Mucosa of rectum (tissue), 2 donors: ENCODE data around the gene WASL.

Experiments
- H3K27ac ChIP-seq, 2 donors: one replicate each; pipeline ENCODE4 v1.7.0; 2013; ENCODE audit warnings: inconsistent platforms in 2 of 2, low read depth in 2 of 2, low read length in 2 of 2
- H3K27me3 ChIP-seq, 2 donors: one replicate each; pipeline ENCODE4 v1.7.0; 2013; ENCODE audit warnings: low read length in 2 of 2; ENCODE audit not compliant: control insufficient read depth in 2 of 2, insufficient read depth in 2 of 2
- H3K36me3 ChIP-seq, 2 donors: one replicate each; pipeline ENCODE4 v1.7.0; 2013; ENCODE audit warnings: low read length in 2 of 2; ENCODE audit not compliant: control insufficient read depth in 2 of 2, insufficient read depth in 2 of 2
- H3K4me1 ChIP-seq, 2 donors: one replicate each; pipeline ENCODE4 v1.7.0; 2013; ENCODE audit warnings: low read length in 2 of 2, mild to moderate bottlenecking in 1 of 2; ENCODE audit not compliant: control insufficient read depth in 2 of 2, insufficient read depth in 2 of 2
- H3K4me3 ChIP-seq, 2 donors: one replicate each; pipeline ENCODE4 v1.7.0; 2013; ENCODE audit warnings: low read length in 2 of 2
- H3K9ac ChIP-seq, 2 donors: one replicate each; pipeline ENCODE4 v1.7.0; 2013; ENCODE audit warnings: low read length in 2 of 2, low read depth in 1 of 2, mild to moderate bottlenecking in 1 of 2
- H3K9me3 ChIP-seq, 2 donors: one replicate each; pipeline ENCODE4 v1.7.0; 2013; ENCODE audit warnings: low read length in 2 of 2; ENCODE audit not compliant: control insufficient read depth in 2 of 2
- donor health status: healthy.
- donor health status: Normal muscosa, but diverticular disease.

Gene WASL

DNA sequence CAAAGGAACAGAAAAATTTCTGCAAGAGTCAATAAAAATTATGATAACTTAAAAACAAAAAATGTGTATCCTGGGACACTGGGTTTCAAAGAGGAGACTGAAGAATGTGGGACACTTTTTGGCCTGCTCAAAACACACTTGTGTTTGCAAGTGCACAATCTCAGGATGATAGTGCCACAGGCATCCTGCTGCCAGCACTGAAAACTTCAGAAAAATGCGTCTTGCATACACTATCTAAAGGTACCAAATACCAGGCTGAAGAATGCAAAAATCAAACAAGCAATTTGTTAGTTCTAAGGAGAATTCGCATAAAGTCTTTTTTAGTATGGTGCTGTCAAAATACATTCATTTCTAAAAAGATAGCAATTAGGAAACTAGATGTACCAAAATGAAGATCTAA is 38.1 kb downstream of the WASL start:
- Histone ChIP-seq H3K27me3 (no peaks in the 10 kb centered on the region), H3K4me1 (peaks cover 3 to 9% of the 10 kb centered on the region in 2 donors)

DNA sequence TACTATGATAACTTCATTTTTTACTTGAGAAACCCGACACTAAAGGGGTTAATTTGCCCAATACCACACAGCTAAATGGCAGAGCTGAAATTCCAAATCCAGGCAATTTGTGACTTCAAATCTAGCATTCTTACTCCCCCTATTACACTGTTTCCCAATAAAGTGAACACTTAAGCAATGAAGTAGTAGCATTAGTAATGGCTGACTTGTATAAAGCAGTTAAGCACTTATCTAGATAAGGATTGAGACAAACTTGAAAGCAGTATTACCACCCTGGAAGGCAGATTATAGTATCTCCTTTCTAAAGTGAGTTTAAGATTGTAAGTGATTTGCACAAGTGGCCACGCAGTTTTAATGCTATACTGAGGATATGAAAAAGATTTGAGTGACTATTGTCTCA is 39.3 kb downstream of the WASL start:
- Histone ChIP-seq H3K27me3 (no peaks in the 10 kb centered on the region), H3K4me3 (no peak overlapping the region), H3K9ac (no peak overlapping the region), H3K9me3 (no peaks in the 10 kb centered on the region), H3K27ac (no peak overlapping the region), H3K36me3 (peaks cover 9 to 24% of the 10 kb centered on the region in 2 donors), H3K4me1 (peaks cover 0 to 12% of the 10 kb centered on the region in 2 donors)

More for the DNA sequence above, 38.1 kb downstream of the WASL start:
- H3K4me3 ChIP-seq: no peak overlapping the region
- H3K9me3 ChIP-seq: no peaks in the 10 kb centered on the region
- H3K27ac ChIP-seq: no peak overlapping the region
- H3K9ac ChIP-seq: no peak overlapping the region
- H3K36me3 ChIP-seq: peaks cover 6 to 18% of the 10 kb centered on the region in 2 donors

DNA sequence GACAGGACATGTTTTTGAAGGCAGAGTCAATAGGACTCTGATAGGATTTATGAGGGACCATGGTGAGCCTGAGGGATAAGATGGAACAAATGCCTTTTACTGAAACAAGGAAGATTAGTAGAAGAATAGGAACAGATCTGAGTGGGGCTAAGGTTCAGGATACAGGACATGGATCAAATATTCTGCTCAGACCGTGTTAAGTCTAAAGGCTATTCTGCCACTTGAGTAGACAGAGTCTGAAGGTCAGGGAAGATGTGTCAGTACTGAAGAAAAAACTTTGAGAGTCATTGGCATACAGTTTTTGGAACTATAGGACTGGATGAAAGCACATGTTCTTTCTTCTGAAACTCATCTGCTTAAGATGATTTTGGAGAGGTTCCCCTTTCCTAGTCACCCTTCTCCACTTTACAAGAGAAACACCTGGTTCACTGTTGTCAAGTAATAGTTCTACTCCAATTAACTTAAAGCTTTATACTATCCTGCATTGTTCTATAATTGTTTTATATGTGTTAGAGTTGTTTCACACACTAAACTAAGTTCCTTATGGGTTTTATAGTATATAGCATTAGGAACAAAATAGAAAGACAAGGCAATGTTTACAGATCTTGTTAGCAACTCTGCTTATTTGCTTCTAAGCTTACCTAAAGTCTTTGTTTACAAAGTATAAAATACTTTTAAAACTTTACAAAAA is 43.4 kb downstream of the WASL start:
- Histone ChIP-seq H3K27me3 (no peaks in the 10 kb centered on the region), H3K9ac (no peak overlapping the region), H3K4me3 (no peak overlapping the region), H3K36me3 (peaks cover 28 to 40% of the 10 kb centered on the region in 2 donors), H3K4me1 (peaks cover 0 to 12% of the 10 kb centered on the region in 2 donors), H3K9me3 (no peaks in the 10 kb centered on the region), H3K27ac (peak overlapping the region in 1 of 2 donors; percentile 15)

DNA sequence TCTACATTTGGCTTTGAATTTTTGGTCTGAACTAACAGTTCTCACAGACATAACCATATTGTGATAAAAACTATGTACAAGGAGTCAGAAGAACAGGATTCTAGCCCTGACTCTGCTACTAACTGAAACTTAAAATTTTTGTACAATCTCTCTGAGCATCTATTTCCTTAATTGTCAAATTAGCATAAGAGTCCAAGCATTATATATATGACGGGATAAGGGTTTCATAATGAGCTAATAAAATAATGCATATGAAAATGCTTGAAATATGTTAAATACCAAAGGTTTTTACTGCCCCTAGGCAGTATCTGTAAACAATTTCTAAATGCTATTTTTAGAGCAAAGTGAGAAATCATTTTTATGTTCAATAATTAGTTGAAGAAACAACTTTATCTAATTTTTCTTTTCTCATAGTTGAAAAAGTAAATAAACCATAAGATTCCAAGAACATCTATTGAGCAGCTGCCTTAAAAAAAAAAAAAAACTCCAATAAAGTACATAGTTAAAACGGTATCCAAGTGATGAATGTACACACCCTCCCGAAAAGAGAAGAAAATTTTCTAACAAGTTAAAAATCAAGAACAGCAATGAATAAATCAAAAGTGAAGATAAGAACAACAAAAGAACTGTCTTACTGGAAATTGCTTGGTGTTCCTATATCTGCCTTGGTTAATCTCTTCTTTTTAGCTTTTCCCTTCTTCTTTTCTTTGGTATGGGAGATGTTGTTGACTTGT is 52.7 kb downstream of the WASL start:
- no peak overlapping the region for H3K4me3 ChIP-seq
- H3K36me3 ChIP-seq: peaks cover 45 to 55% of the 10 kb centered on the region in 2 donors
- no peak overlapping the region for H3K9ac ChIP-seq

DNA sequence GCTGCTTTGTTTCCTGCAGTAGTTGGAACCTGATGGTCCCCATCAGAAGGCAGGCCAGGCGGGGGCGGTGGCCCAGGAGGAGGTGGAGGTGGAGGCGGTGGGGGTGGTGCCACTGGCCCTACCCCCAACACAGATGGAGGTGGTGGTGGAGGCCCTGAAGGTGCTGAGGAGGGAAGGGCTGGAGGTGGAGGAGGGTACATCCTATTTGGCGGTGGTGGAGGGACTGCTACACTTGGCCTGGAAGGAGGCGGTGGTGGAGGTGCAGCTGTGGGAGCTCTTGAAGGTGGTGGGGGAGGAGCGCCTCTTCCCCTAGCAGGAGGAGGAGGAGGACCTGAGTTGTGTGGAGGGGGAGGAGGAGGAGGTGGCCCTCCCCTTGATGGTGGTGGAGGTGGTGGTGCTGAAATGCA is 56.3 kb downstream of the WASL start:
- no peak overlapping the region for H3K27ac ChIP-seq
- no peak overlapping the region for H3K9ac ChIP-seq
- no peaks in the 10 kb centered on the region for H3K4me1 ChIP-seq
- no peaks in the 10 kb centered on the region for H3K27me3 ChIP-seq
- peaks cover 46 to 47% of the 10 kb centered on the region in 2 donors for H3K36me3 ChIP-seq
- no peaks in the 10 kb centered on the region for H3K9me3 ChIP-seq
- no peak overlapping the region for H3K4me3 ChIP-seq

More for the DNA sequence above, 52.7 kb downstream of the WASL start:
- Histone ChIP-seq H3K27ac (no peak overlapping the region), H3K27me3 (no peaks in the 10 kb centered on the region), H3K4me1 (no peaks in the 10 kb centered on the region), H3K9me3 (no peaks in the 10 kb centered on the region)

DNA sequence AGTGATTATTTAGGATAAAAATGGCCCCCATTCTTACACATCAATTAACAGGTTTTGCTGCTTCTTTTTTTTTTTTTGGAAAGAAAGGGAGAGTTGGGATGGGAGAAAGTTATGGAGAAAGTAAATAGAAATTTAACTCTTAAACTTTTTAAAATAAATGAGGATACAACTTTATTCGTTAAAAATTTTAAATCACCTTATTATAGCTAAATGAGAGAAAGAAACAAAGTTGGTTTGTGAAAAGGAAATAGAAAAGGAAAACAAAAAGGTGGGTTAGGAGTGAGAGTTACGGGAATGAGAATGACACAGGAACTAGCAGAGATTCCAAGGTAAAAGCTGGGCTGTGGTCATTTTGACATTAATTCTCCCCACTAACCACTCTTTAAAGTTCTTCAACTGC is 58.3 kb downstream of the WASL start:
- H3K9me3 ChIP-seq: no peaks in the 10 kb centered on the region
- no peaks in the 10 kb centered on the region for H3K4me1 ChIP-seq
- no peak overlapping the region for H3K27ac ChIP-seq
- no peak overlapping the region for H3K4me3 ChIP-seq
- no peak overlapping the region for H3K9ac ChIP-seq
- H3K27me3 ChIP-seq: no peaks in the 10 kb centered on the region
- H3K36me3 ChIP-seq: peaks cover 40 to 47% of the 10 kb centered on the region in 2 donors

DNA sequence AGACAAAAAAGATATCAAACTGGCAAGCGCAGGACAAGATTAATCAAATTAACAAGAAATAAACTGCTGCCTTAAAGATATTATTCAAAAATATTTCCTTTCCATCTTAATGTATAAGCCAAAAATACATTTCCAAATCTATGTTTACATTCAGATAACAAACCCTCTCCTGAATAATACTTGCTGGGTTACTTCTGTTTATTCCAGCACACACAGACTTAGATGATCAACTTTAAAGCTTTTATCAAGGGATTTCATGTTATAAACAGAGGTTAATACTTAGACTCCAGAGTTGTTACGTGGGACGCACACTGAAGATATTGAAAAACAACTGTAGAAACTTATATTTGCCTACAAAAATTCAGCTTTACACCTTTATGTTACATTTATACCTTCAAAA is 59.6 kb downstream of the WASL start:
- Histone ChIP-seq H3K36me3 (peaks cover 41 to 45% of the 10 kb centered on the region in 2 donors), H3K9ac (no peak overlapping the region), H3K4me3 (no peak overlapping the region), H3K4me1 (no peaks in the 10 kb centered on the region), H3K9me3 (no peaks in the 10 kb centered on the region), H3K27ac (no peak overlapping the region), H3K27me3 (no peaks in the 10 kb centered on the region)

DNA sequence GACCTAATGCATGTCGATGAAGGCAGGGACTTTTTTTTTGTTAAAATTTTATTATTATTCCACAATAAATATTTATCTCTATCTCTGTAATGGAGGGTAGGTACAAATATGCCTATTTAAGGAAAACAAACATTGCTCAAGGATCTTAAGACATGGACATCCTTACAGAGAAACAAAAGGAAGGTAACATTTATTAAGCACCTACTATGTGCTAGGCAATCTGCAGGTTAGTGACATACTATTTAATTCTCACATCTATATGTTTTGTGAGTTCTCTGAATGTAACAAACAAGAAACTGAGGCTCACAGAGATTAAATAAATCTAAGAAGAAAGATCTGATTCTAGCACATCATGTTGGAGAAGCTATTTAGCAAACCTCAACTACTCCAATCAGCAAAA is 61.1 kb downstream of the WASL start:
- no peak overlapping the region for H3K9ac ChIP-seq
- H3K4me1 ChIP-seq: no peaks in the 10 kb centered on the region
- no peaks in the 10 kb centered on the region for H3K27me3 ChIP-seq
- no peaks in the 10 kb centered on the region for H3K9me3 ChIP-seq
- H3K4me3 ChIP-seq: no peak overlapping the region
- H3K36me3 ChIP-seq: peaks cover 38 to 45% of the 10 kb centered on the region in 2 donors
- no peak overlapping the region for H3K27ac ChIP-seq

DNA sequence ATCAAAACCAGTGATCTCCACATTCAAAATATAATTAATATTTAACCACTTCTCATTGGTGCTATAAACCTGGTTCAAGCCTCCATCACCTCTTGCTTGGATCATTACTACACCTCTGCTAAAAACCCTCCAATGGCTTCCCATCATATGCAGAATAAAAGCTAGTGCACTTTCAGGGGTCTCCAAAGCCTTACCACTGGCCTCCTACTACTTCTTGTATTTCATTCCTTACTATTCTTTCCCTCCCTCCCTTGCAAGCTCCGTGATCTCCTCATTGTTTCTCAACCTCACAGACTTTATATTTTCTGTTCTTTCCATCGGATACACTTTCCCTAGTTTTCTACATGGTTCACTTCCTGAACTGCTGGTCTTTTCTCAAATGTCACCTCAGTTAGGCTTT is 61.6 kb downstream of the WASL start:
- H3K9me3 ChIP-seq: no peaks in the 10 kb centered on the region
- H3K4me3 ChIP-seq: no peak overlapping the region
- no peaks in the 10 kb centered on the region for H3K4me1 ChIP-seq
- no peak overlapping the region for H3K9ac ChIP-seq
- H3K27ac ChIP-seq: no peak overlapping the region
- H3K36me3 ChIP-seq: peaks cover 33 to 41% of the 10 kb centered on the region in 2 donors
- no peaks in the 10 kb centered on the region for H3K27me3 ChIP-seq

DNA sequence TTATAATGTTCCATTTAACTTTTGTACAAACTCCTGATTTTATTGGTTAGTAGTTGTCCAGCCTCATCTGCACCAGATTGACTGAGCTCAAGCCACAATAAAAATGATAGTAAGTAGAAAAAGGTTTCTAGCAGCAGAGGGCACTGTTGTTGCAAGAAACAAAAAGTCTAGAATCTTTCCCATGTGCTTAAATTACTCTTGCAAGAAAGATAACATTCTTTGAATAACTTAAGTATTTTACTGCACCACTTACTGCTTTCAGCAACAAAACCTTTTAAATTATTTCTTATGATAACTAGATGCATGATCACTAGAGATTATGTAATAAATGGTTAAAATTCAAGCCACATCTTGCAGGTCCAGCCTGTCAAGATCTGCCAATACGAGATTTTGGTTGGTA is 66.1 kb downstream of the WASL start:
- Histone ChIP-seq H3K36me3 (peaks cover 27 to 40% of the 10 kb centered on the region in 2 donors), H3K4me1 (no peaks in the 10 kb centered on the region), H3K4me3 (no peak overlapping the region), H3K27me3 (no peaks in the 10 kb centered on the region), H3K9me3 (no peaks in the 10 kb centered on the region), H3K9ac (no peak overlapping the region), H3K27ac (no peak overlapping the region)
